Natural killer cell (primary cell): ENCODE data around the gene ZFAND3. TPM values are rescaled to one million over a fixed set of nuclear protein-coding genes. Genes with fewer than 3 reads are reported as not detected.
A peak's percentile ranks its signal among the peaks of the same experiment; 100 is the strongest.

Experiments used
- ATAC-seq, 3 donors: fragments of 150-1000 bp in 2 of 3; fragments of 200-7000 bp in 1 of 3; cut with Tn5 transposase; 1 replicate in 1 of 3; 2 replicates in 2 of 3; pipeline ENCODE4 v1.10.0; 2021; ENCODE audit warnings: mild to moderate bottlenecking in 2 of 3, moderate library complexity in 2 of 3
- DNase-seq, 2 donors: peaks; one replicate each; pipeline versions ENCODE4 v3.0.0 to v3.0.0-alpha.2; 2013 to 2021; ENCODE audit warnings: mixed read lengths in 1 of 2
- H3K27ac ChIP-seq: one replicate; pipeline ENCODE4 v1.5.1; 2013; ENCODE audit warnings: mild to moderate bottlenecking, low read length
- H3K27me3 ChIP-seq: one replicate; pipeline ENCODE4 v1.6.1; 2013; ENCODE audit warnings: low read length; ENCODE audit not compliant: control insufficient read depth, insufficient read depth
- H3K36me3 ChIP-seq: one replicate; pipeline ENCODE4 v1.6.1; 2013; ENCODE audit warnings: low read length; ENCODE audit not compliant: control insufficient read depth, insufficient read depth
- H3K4me1 ChIP-seq: one replicate; pipeline ENCODE4 v1.6.1; 2013; ENCODE audit warnings: low read length; ENCODE audit not compliant: control insufficient read depth, insufficient read depth
- H3K4me3 ChIP-seq: one replicate; pipeline ENCODE4 v1.5.1; 2013; ENCODE audit warnings: low read length
- H3K9me3 ChIP-seq: one replicate; pipeline ENCODE4 v1.6.1; 2013; ENCODE audit warnings: low read length; ENCODE audit not compliant: control insufficient read depth, insufficient read depth
- H3K27ac Mint-ChIP-seq, 2 donors: one replicate each; pipeline ENCODE4 v1.8.0; 2022; ENCODE audit warnings: mild to moderate bottlenecking in 2 of 2, mixed read lengths in 2 of 2, moderate library complexity in 1 of 2
- H3K27me3 Mint-ChIP-seq, 2 donors: one replicate each; pipeline ENCODE4 v1.8.0; 2022; ENCODE audit warnings: low read depth in 2 of 2, mixed read lengths in 2 of 2
- H3K36me3 Mint-ChIP-seq: one replicate; pipeline ENCODE4 v1.8.0; 2022; ENCODE audit warnings: mixed read lengths
- H3K4me1 Mint-ChIP-seq, 2 donors: one replicate each; pipeline ENCODE4 v1.8.0; 2022; ENCODE audit warnings: mixed read lengths in 2 of 2
- H3K4me3 Mint-ChIP-seq: one replicate; pipeline ENCODE4 v1.8.0; 2022; ENCODE audit warnings: mild to moderate bottlenecking, moderate library complexity, mixed read lengths
- H3K9me3 Mint-ChIP-seq, 2 donors: one replicate each; pipeline ENCODE4 v1.8.0; 2022; ENCODE audit warnings: mixed read lengths in 2 of 2
- CTCF ChIP-seq: fragments of 200-600 bp; IDR thresholded peaks from one replicate; pipeline ENCODE4 v1.8.0; 2022; ENCODE audit warnings: antibody characterized with exemption
- WGBS: methylation state at CpG from one replicate; pipeline ENCODE4 v1.1.7; 2013; ENCODE audit warnings: missing lambda C conversion rate; ENCODE audit not compliant: insufficient coverage; 5-methylcytosine and 5-hydroxymethylcytosine counted together
- intact Hi-C: fragments of 100-400 bp; cut with micrococcal nuclease; formaldehyde crosslinking; loops from one replicate; pipeline ENCODE4 v1.14.2; 2022
- total RNA-seq, 4 donors: library from RNA; stranded (reverse); fragments of 120-200 nt in 1 of 4; gene quantifications; one replicate each; pipeline versions ENCODE4 v1.2.3 to v1.2.4, GENCODE V29; 2013 to 2022

ZFAND3 gene
- total RNA-seq, 3 donors from 2014 or later (not counting 1 experiment from before 2014, with no cell fraction given) = 87.7 to 97.4 (median 90.1) TPM

DNA sequence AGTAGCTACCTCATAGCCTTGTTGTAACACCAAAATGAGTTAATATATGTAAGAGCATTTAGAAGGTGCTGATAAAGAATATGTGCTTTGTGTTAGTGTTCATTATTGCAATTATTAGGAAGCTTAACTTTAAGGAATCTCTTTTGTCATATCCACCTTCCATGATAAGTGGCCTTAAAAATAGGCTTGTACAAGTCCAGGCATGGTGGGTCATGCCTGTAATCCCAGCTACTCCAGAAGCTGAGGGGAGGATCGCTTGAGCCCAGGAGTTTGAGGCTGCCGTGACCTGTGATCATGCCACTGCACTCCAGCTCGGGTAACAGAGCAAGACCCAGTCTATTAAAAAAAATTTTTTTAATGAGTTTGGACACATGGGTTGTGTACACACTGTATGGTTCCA lies 285.5 kb downstream of the ZFAND3 start:
- ATAC-seq = no peak
- Histone ChIP-seq H3K27me3 (no peaks in the 10 kb centered on the region), H3K36me3 (no peaks in the 10 kb centered on the region), H3K4me1 (no peaks in the 10 kb centered on the region), H3K4me3 (no peak overlapping the region), H3K9me3 (no peaks in the 10 kb centered on the region), H3K27ac (no peak overlapping the region)
- Mint-ChIP-seq H3K36me3 (no peaks in the 10 kb centered on the region), H3K4me3 (no peak overlapping the region), H3K27ac (peak overlapping the region in 1 of 2 donors; percentile 6), H3K27me3 (no peaks in the 10 kb centered on the region), H3K4me1 (peaks cover 39 to 68% of the 10 kb centered on the region in 2 donors), H3K9me3 (no peaks in the 10 kb centered on the region)
- intact Hi-C loops = no loop called here
- DNase-seq = no peak
- 98% methylated on average over 3 of the region's 3 CpGs for WGBS
- TF ChIP-seq CTCF = no peak

- intact Hi-C loops = no loop called here
- H3K4me3 ChIP-seq = no peak overlapping the region
- no peak for DNase-seq
- no peak for ATAC-seq
- no peaks in the 10 kb centered on the region for H3K9me3 Mint-ChIP-seq
- TF ChIP-seq CTCF = no peak
- H3K27me3 ChIP-seq = no peaks in the 10 kb centered on the region
- no peaks in the 10 kb centered on the region for H3K36me3 Mint-ChIP-seq
- no peaks in the 10 kb centered on the region for H3K36me3 ChIP-seq
- no peak overlapping the region for H3K27ac Mint-ChIP-seq
- H3K4me1 Mint-ChIP-seq = peaks cover 43 to 71% of the 10 kb centered on the region in 2 donors
- no CpG with 5 or more reads among the region's 1 CpG for WGBS
- no peak overlapping the region for H3K4me3 Mint-ChIP-seq
- H3K4me1 ChIP-seq = no peaks in the 10 kb centered on the region
- H3K9me3 ChIP-seq = no peaks in the 10 kb centered on the region
- H3K27ac ChIP-seq = no peak overlapping the region
- H3K27me3 Mint-ChIP-seq = no peaks in the 10 kb centered on the region
Observed at GRCh38 chr6:38107073-38107472, 287.5 kb downstream of the ZFAND3 start.

DNA sequence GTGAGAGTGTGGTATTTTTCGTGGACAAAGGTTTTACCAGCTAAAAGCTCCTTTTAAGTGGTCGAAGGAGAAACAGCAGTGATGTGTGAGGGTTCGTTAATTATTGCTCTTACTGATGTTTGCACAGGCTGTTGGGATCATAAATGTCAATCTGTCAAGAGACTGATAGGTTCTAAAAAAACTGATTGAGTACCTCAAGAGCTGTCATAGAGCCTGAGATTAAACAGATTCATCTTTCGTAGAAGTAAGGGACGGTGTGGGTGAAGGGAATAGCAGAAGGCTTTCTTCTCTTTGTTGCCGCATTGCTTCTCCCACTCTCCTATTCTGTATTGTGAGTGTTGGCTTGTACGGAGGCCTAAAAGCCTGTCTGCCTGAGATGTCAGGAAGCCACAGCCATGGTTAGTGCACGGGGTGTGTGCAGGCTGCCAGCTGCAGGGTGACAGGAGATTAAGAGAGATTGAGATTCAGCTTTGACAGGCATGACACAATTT lies 291.0 kb downstream of the ZFAND3 start:
- Histone ChIP-seq H3K27ac (no peak overlapping the region), H3K27me3 (no peaks in the 10 kb centered on the region), H3K9me3 (no peaks in the 10 kb centered on the region), H3K4me1 (no peaks in the 10 kb centered on the region), H3K4me3 (no peak overlapping the region), H3K36me3 (no peaks in the 10 kb centered on the region)
- no peaks in the 10 kb centered on the region for H3K36me3 Mint-ChIP-seq
- peaks cover 57 to 76% of the 10 kb centered on the region in 2 donors for H3K4me1 Mint-ChIP-seq
- no peaks in the 10 kb centered on the region for H3K9me3 Mint-ChIP-seq
- intact Hi-C loops = no loop called here
- H3K4me3 Mint-ChIP-seq = no peak overlapping the region
- DNase-seq (no peak), ATAC-seq (peak in 1 of 3 donors; percentile 53)
- WGBS = 67% methylated on average over 7 of the region's 8 CpGs
- no peak for TF ChIP-seq CTCF
- no peaks in the 10 kb centered on the region for H3K27me3 Mint-ChIP-seq
- H3K27ac Mint-ChIP-seq = peak overlapping the region in 1 of 2 donors; percentile 22

DNA sequence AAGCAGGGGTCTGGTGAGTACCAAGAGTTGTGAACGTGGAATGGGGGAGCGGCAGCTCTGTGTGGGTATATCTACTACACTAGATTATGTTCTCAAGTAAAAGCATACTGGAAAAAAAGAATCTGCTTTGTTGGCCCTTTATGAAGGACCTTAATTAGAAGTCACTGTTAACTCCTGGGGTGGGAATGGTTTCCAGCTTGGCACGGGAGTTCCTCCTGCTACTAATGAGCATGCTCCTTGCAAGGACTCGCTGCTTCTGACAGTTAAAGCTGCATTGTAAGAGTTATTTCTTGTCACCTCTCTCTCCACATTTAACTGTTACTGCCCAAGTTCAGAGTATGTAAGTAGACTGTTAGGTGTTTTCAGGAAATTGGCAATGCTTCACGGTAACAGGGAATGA lies 292.7 kb downstream of the ZFAND3 start:
- intact Hi-C loops = no loop called here
- ATAC-seq (no peak), DNase-seq (no peak)
- TF ChIP-seq CTCF = no peak
- WGBS = 96% methylated on average over 2 of the region's 5 CpGs
- no peak overlapping the region for H3K27ac Mint-ChIP-seq
- no peaks in the 10 kb centered on the region for H3K27me3 ChIP-seq
- no peak overlapping the region for H3K4me3 Mint-ChIP-seq
- no peaks in the 10 kb centered on the region for H3K27me3 Mint-ChIP-seq
- H3K36me3 Mint-ChIP-seq = no peaks in the 10 kb centered on the region
- H3K27ac ChIP-seq = no peak overlapping the region
- H3K9me3 ChIP-seq = no peaks in the 10 kb centered on the region
- peaks cover 64 to 76% of the 10 kb centered on the region in 2 donors for H3K4me1 Mint-ChIP-seq
- H3K9me3 Mint-ChIP-seq = no peaks in the 10 kb centered on the region
- peaks cover 3% of the 10 kb centered on the region for H3K36me3 ChIP-seq
- H3K4me3 ChIP-seq = no peak overlapping the region
- H3K4me1 ChIP-seq = no peaks in the 10 kb centered on the region
